Lower lobe of right lung (tissue), 2 donors: ENCODE results near the gene ABI2. TPM values are rescaled to one million over a fixed set of nuclear protein-coding genes. Genes with fewer than 3 reads are reported as not detected.

Experiments
- ATAC-seq, 2 donors: fragments of 200-7000 bp; cut with Tn5 transposase; one replicate each; pipeline ENCODE4 v1.9.1; 2020 to 2022; ENCODE audit warnings: mild to moderate bottlenecking in 2 of 2, moderate library complexity in 2 of 2
- DNase-seq: peaks from one replicate; pipeline ENCODE4 v3.0.0-alpha.2; 2020
- H3K27ac ChIP-seq: fragments of 200-600 bp; one replicate; pipeline ENCODE4 v1.8.0; 2022
- H3K27me3 ChIP-seq: fragments of 200-600 bp; one replicate; pipeline ENCODE4 v1.8.0; 2022; ENCODE audit warnings: low read depth
- H3K36me3 ChIP-seq: fragments of 200-600 bp; one replicate; pipeline ENCODE4 v1.8.0; 2022; ENCODE audit warnings: mild to moderate bottlenecking
- H3K4me1 ChIP-seq: fragments of 200-600 bp; one replicate; pipeline ENCODE4 v1.8.0; 2022
- H3K4me3 ChIP-seq: fragments of 200-600 bp; one replicate; pipeline ENCODE4 v1.8.0; 2022; ENCODE audit warnings: mild to moderate bottlenecking
- H3K9me3 ChIP-seq: fragments of 200-600 bp; one replicate; pipeline ENCODE4 v1.8.0; 2022
- CTCF ChIP-seq: fragments of 200-600 bp; IDR thresholded peaks from one replicate; pipeline ENCODE4 v1.8.0; 2022; ENCODE audit warnings: antibody characterized with exemption, mild to moderate bottlenecking
- intact Hi-C: fragments of 100-400 bp; cut with DNase I; formaldehyde crosslinking; loops from one replicate; pipeline ENCODE4 v1.11.0; 2022
- total RNA-seq: library from RNA; stranded (reverse); fragmentation: NEBNext Ultra II Directional; extraction: Animal tissue kit (Norgen Biotek cat#: 25700); gene quantifications from one replicate; pipeline ENCODE4 v1.2.1, GENCODE V29; 2021
- donor health status: DM: no; HTN: yes; CAD: no; lungs with severe emphysema.

ABI2 gene
- total RNA-seq, 1 donor from 2014 or later: 48.8 TPM

GRCh38 chr2:203444738-203445137, 116.5 kb downstream of the ABI2 start:
- no peaks in the 10 kb centered on the region for H3K9me3 ChIP-seq
- no peaks in the 10 kb centered on the region for H3K4me1 ChIP-seq
- TF ChIP-seq CTCF: no peak
- H3K4me3 ChIP-seq: no peak overlapping the region
- intact Hi-C loops: no loop called here
- H3K36me3 ChIP-seq: peaks cover 86% of the 10 kb centered on the region
- H3K27me3 ChIP-seq: no peaks in the 10 kb centered on the region
- no peak for ATAC-seq
- no peak overlapping the region for H3K27ac ChIP-seq
- no peak for DNase-seq

GRCh38 chr2:203446071-203446481, 117.9 kb downstream of the ABI2 start:
- DNase-seq (no peak), ATAC-seq (no peak)
- Histone ChIP-seq H3K36me3 (peaks cover 95% of the 10 kb centered on the region), H3K4me1 (no peaks in the 10 kb centered on the region), H3K27me3 (no peaks in the 10 kb centered on the region), H3K4me3 (no peak overlapping the region), H3K9me3 (no peaks in the 10 kb centered on the region), H3K27ac (no peak overlapping the region)
- intact Hi-C loops: no loop called here
- TF ChIP-seq CTCF: no peak

GRCh38 chr2:203446780-203447179, 118.6 kb downstream of the ABI2 start:
- intact Hi-C loops: no loop called here
- peaks cover 95% of the 10 kb centered on the region for H3K36me3 ChIP-seq
- no peak for TF ChIP-seq CTCF

GRCh38 chr2:203450561-203450960, 122.4 kb downstream of the ABI2 start:
- DNase-seq (no peak), ATAC-seq (no peak)
- no peak for TF ChIP-seq CTCF
- Histone ChIP-seq H3K36me3 (peaks cover 94% of the 10 kb centered on the region), H3K9me3 (no peaks in the 10 kb centered on the region), H3K27me3 (no peaks in the 10 kb centered on the region), H3K4me3 (no peak overlapping the region), H3K27ac (no peak overlapping the region), H3K4me1 (peaks cover 18% of the 10 kb centered on the region)
- intact Hi-C loops: no loop called here

More at GRCh38 chr2:203446780-203447179, 118.6 kb downstream of the ABI2 start:
- no peaks in the 10 kb centered on the region for H3K9me3 ChIP-seq
- H3K27ac ChIP-seq: no peak overlapping the region
- DNase-seq: no peak
- ATAC-seq: no peak
- H3K4me3 ChIP-seq: no peak overlapping the region
- H3K4me1 ChIP-seq: no peaks in the 10 kb centered on the region
- H3K27me3 ChIP-seq: no peaks in the 10 kb centered on the region

- H3K36me3 ChIP-seq: peaks cover 92% of the 10 kb centered on the region
- H3K27me3 ChIP-seq: no peaks in the 10 kb centered on the region
- H3K4me3 ChIP-seq: no peak overlapping the region
- peaks cover 18% of the 10 kb centered on the region for H3K4me1 ChIP-seq
- intact Hi-C loops: no loop called here
- ATAC-seq: no peak
- no peak for DNase-seq
- H3K9me3 ChIP-seq: no peaks in the 10 kb centered on the region
- H3K27ac ChIP-seq: no peak overlapping the region
- no peak for TF ChIP-seq CTCF
These were observed 122.8 kb downstream of the ABI2 start for GRCh38 chr2:203451011-203451410.

- intact Hi-C loops: no loop called here
- Histone ChIP-seq H3K9me3 (no peaks in the 10 kb centered on the region), H3K27ac (no peak overlapping the region), H3K4me1 (peaks cover 18% of the 10 kb centered on the region), H3K4me3 (no peak overlapping the region), H3K36me3 (peaks cover 90% of the 10 kb centered on the region), H3K27me3 (no peaks in the 10 kb centered on the region)
- peak; percentile 60 to 75 for ATAC-seq
- DNase-seq: no peak
- TF ChIP-seq CTCF: no peak
These were observed 123.5 kb downstream of the ABI2 start for GRCh38 chr2:203451689-203452088.
